H1 (cell line): ENCODE results near the gene COBLL1.

Experiments used
- CBX5 ChIP-seq: fragments of 300-800, 300-1000 bp; sonication (generic); IDR thresholded peaks from 2 replicates; pipeline ENCODE4 v1.7.1; 2016; ENCODE audit warnings: antibody characterized with exemption, low read length, low read depth
- CTCF ChIP-seq, 3 experiments: IDR thresholded peaks; 1 replicate in 2 of 3; 2 replicates in 1 of 3; pipeline versions ENCODE4 v1.5.1 to v1.6.1; 2011; ENCODE audit warnings: low read length in 3 of 3, mild to moderate bottlenecking in 3 of 3, inconsistent platforms in 2 of 3, low read depth in 1 of 3, moderate library complexity in 1 of 3; ENCODE audit not compliant: insufficient read depth in 1 of 3; ENCODE audit errors: control extremely low read depth in 1 of 3
- EZH2 ChIP-seq: fragments of 200-600 bp; sonication (generic); IDR thresholded peaks from 2 replicates; pipeline ENCODE4 v1.7.1; 2012; ENCODE audit warnings: low read depth, mild to moderate bottlenecking, moderate library complexity, low read length, inconsistent platforms; ENCODE audit not compliant: severe bottlenecking
- POLR2A ChIP-seq, 2 experiments: IDR thresholded peaks; 1 replicate in 1 of 2; 2 replicates in 1 of 2; pipeline ENCODE4 v1.6.1; 2011; ENCODE audit warnings: low read depth in 2 of 2, low read length in 2 of 2, mild to moderate bottlenecking in 2 of 2; ENCODE audit errors: control extremely low read depth in 1 of 2
- SP2 ChIP-seq: IDR thresholded peaks from 2 replicates; pipeline ENCODE4 v1.6.1; 2012; ENCODE audit warnings: mild to moderate bottlenecking, low read length, inconsistent platforms
- SRF ChIP-seq: IDR thresholded peaks from 2 replicates; pipeline ENCODE4 v1.6.1; 2011; ENCODE audit warnings: mild to moderate bottlenecking, low read depth, low read length, moderate library complexity
- TBP ChIP-seq: IDR thresholded peaks from 2 replicates; pipeline ENCODE4 v1.6.1; 2011; ENCODE audit warnings: low read depth, low read length, improper control_type of control experiment

- TF ChIP-seq CTCF (IDR thresholded peaks at IDR 0.05; ENCODE audit: control extremely low read depth in 1 of 3, insufficient read depth in 1 of 3, low read depth in 1 of 3, low read length in 3 of 3) (peak in 2 of 3 experiments; percentile 10 to 32; a peak in 2 of 4 replicates), SP2 (no peak), POLR2A (IDR thresholded peaks at IDR 0.05; ENCODE audit: control extremely low read depth in 1 of 2, low read depth in 2 of 2, low read length in 2 of 2) (no peak), SRF (no peak), TBP (no peak), CBX5 (no peak), EZH2 (no peak)
These were observed 185.9 kb downstream of the COBLL1 start for GRCh38 chr2:164655750-164656149.
